ENCODE measurements around the gene MAZ.
"Not testable (repeated sequence)": the region's sequence is repeated elsewhere in the genome, so short reads cannot be mapped to it uniquely, and the experiment has no call there.

The MAZ gene

GRCh38 chr16:29763326-29763725 is 43.0 kb upstream of the MAZ start:
- H3K27ac ChIP-seq = no peak overlapping the region
- POLR2A ChIA-PET (ENCODE audit: low non-redundant PET) = no interaction called here
- CTCF ChIA-PET = no interaction called here
- TF ChIP-seq, protein P1, sequence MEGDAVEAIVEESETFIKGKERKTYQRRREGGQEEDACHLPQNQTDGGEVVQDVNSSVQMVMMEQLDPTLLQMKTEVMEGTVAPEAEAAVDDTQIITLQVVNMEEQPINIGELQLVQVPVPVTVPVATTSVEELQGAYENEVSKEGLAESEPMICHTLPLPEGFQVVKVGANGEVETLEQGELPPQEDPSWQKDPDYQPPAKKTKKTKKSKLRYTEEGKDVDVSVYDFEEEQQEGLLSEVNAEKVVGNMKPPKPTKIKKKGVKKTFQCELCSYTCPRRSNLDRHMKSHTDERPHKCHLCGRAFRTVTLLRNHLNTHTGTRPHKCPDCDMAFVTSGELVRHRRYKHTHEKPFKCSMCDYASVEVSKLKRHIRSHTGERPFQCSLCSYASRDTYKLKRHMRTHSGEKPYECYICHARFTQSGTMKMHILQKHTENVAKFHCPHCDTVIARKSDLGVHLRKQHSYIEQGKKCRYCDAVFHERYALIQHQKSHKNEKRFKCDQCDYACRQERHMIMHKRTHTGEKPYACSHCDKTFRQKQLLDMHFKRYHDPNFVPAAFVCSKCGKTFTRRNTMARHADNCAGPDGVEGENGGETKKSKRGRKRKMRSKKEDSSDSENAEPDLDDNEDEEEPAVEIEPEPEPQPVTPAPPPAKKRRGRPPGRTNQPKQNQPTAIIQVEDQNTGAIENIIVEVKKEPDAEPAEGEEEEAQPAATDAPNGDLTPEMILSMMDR (conservative IDR thresholded peaks at IDR 0.05; ENCODE audit: low read depth) = no peak
- DNase-seq (ENCODE audit: low spot score) = no peak

DNA sequence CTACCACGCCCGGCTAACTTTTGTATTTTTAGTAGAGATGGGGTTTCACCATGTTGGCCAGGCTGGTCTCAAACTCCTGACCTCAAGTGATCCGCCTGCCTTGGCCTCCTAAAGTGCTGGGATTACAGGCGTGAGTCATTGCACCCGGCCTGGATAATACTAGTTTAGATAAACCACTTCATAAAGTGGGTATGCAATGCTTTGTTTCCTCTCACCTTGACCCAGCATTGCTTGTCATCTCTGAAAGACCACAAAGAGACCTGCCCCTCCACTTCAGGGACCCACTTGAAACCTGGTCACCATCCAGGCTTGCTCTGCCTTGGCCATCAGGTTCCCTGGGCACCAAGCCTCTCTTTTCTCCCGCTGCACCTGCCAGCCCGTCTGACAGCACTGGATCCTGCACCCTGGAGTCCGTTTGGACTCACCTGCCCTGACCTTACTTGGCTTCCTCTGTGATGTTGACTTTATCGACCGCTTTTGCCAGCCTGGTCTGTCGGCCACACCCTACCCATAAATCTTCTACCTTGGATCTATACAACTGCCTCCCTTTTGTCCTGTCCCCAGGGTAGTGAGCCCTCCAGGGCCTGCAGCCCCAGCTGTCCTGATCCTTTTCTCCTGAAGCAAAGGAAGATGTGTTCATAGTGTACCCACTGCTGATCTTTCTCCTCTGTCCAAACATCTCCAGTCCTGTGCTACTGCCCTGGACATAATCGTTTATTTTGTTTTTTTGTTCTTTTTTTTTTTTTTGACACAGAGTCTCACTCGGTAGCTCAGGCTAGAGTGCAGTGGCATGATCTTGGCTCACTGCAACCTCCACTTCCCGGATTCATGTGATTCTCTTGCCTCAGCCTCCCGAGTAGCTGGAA is 40.9 kb upstream of the MAZ start:
- ChIA-PET POLR2A (ENCODE audit: low non-redundant PET) (no interaction called here), CTCF (interaction anchor here (0.7 kb wide), 1 partner anchor 111 kb away, joined by 3 read pairs; no protein-coding TSS in a partner anchor)
- no peak overlapping the region for H3K27ac ChIP-seq
- TF ChIP-seq, protein P1 (conservative IDR thresholded peaks at IDR 0.05; ENCODE audit: low read depth) = no peak
- no peak for DNase-seq (ENCODE audit: low spot score)

- DNase-seq (ENCODE audit: low spot score) = no peak
- TF ChIP-seq, protein P1 (conservative IDR thresholded peaks at IDR 0.05; ENCODE audit: low read depth) = no peak
- CTCF ChIA-PET = no interaction called here
- no peak overlapping the region for H3K27ac ChIP-seq
- POLR2A ChIA-PET (ENCODE audit: low non-redundant PET) = no interaction called here
These were observed 39.8 kb upstream of the MAZ start for GRCh38 chr16:29766571-29766970.

- POLR2A ChIA-PET (ENCODE audit: low non-redundant PET) = no interaction called here
These were observed 39.3 kb upstream of the MAZ start for GRCh38 chr16:29767062-29767461.

DNA sequence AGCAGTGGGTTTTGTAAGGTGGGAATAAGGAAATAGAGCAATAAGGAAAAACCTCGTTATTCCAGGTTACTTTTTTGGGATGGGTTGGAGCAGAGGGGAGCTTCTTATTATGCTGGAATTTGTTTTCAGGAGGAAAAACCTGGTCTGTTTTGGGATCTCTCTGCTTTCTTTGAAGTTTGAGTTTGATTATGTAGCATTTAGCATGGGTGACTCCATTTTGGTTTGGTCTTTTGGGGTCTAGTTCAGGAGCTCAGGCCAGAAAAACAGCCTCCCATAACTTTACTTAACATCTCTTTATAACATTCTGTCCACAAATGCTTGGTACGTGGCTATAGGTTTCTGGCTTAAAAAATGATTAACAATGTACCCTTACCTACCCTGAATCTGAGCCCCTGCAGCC is 36.8 kb upstream of the MAZ start:
- POLR2A ChIA-PET (ENCODE audit: low non-redundant PET) = no interaction called here
- no peak for DNase-seq (ENCODE audit: low spot score)
- TF ChIP-seq, protein P1 (conservative IDR thresholded peaks at IDR 0.05; ENCODE audit: low read depth) = no peak
- H3K27ac ChIP-seq = no peak overlapping the region
- CTCF ChIA-PET = interaction anchor here (1.1 kb wide), 1 partner anchor 21 kb away, joined by 3 read pairs; the partner anchor contains the start of gene KIF22

More at GRCh38 chr16:29767062-29767461, 39.3 kb upstream of the MAZ start:
- TF ChIP-seq, protein P1 (conservative IDR thresholded peaks at IDR 0.05; ENCODE audit: low read depth) = no peak
- CTCF ChIA-PET = no interaction called here
- H3K27ac ChIP-seq = no peak overlapping the region
- no peak for DNase-seq (ENCODE audit: low spot score)

DNA sequence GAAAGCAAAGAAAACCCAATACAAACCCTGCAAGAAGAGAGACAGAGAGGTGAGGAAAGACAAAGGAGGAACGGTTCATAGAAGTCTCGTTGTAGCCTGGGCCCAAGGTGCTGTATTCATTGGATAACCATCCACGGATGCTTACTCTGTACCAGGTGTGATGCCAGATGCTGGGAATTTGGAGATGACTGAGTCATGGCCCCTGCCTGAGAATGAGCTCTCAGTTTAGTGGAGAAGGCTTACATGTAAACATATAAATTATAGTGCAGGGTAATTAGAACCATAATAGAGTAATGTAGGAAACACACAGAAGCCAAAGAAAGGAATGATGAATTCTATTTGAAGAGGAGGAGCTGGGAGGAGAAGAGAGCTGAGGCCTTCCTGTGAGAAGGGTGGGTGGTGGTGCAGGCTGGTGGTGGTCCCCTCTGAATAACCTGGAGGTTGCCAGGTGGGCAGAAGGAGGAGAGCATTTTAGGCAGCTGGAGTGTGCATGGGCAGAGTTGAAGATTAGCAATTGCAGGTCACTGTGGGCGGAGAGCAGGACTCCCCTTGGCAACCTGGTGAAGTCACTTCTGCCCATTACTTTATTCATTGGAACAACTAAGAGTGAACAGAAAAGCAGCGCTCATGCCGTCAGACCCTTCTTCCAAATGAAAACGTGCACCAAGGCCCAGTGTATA is 35.9 kb upstream of the MAZ start:
- TF ChIP-seq, protein P1 (conservative IDR thresholded peaks at IDR 0.05; ENCODE audit: low read depth) = no peak
- POLR2A ChIA-PET (ENCODE audit: low non-redundant PET) = no interaction called here
- CTCF ChIA-PET = no interaction called here
- DNase-seq (ENCODE audit: low spot score) = no peak
- H3K27ac ChIP-seq = no peak overlapping the region

DNA sequence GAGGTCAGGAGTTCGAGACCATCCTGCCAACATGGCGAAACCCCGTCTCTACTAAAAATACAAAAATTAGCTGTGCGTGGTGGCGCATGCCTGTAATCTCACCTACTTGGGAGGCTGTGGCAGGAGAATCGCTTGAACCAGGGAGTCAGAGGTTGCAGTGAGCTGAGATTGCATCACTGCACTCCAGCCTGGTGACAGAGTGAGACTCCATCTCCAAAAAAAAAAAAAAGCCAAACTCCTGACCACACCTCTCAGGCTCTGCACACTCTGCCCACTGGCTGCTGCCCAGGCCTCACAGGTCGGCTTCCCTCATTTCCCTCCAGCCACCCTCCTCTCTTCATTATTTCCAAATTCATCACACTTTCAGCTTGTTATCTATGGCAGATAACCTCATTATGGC is 34.0 kb upstream of the MAZ start:
- CTCF ChIA-PET; POLR2A ChIA-PET (ENCODE audit: low non-redundant PET); DNase-seq (ENCODE audit: low spot score); H3K27ac ChIP-seq: not testable (repeated sequence)

Measured in RWPE1 (cell line).